Right kidney (tissue), 1 donor: ENCODE data around the gene RNF44.
"Not testable (repeated sequence)": the region's sequence is repeated elsewhere in the genome, so short reads cannot be mapped to it uniquely, and the experiment has no call there.

Source experiments
- DNase-seq: peaks from one replicate; pipeline ENCODE4 v3.0.0-alpha.2; 2016

The RNF44 gene

GRCh38 chr5:176521286-176521685, 15.9 kb downstream of the RNF44 start:
- no peak for DNase-seq

- no peak for DNase-seq
Observed at GRCh38 chr5:176519810-176520720, 17.1 kb downstream of the RNF44 start.

GRCh38 chr5:176517053-176517661, 20.0 kb downstream of the RNF44 start:
- DNase-seq, result no peak

- no peak for DNase-seq
Observed at GRCh38 chr5:176515396-176515795, 21.8 kb downstream of the RNF44 start.

GRCh38 chr5:176514244-176514950, 22.8 kb downstream of the RNF44 start:
- no peak for DNase-seq

- no peak for DNase-seq
Observed at GRCh38 chr5:176513788-176514187, 23.4 kb downstream of the RNF44 start.

GRCh38 chr5:176508603-176509002, 28.6 kb downstream of the RNF44 start:
- no peak for DNase-seq

GRCh38 chr5:176507911-176508310, 29.3 kb downstream of the RNF44 start:
- no peak for DNase-seq

GRCh38 chr5:176503496-176503895, 33.7 kb downstream of the RNF44 start:
- DNase-seq, result no peak

- DNase-seq, result no peak
Observed at GRCh38 chr5:176501333-176501732, 35.9 kb downstream of the RNF44 start.

- DNase-seq, result no peak
Observed at GRCh38 chr5:176500511-176500910, 36.7 kb downstream of the RNF44 start.

- DNase-seq, result no peak
Observed at GRCh38 chr5:176499273-176499672, 37.9 kb downstream of the RNF44 start.

- DNase-seq, result no peak
Observed at GRCh38 chr5:176497852-176498251, 39.4 kb downstream of the RNF44 start.

GRCh38 chr5:176492431-176492830, 44.8 kb downstream of the RNF44 start:
- no peak for DNase-seq

- no peak for DNase-seq
Observed at GRCh38 chr5:176491901-176492300, 45.3 kb downstream of the RNF44 start.

- no peak for DNase-seq
Observed at GRCh38 chr5:176491101-176491502, 46.1 kb downstream of the RNF44 start.

GRCh38 chr5:176490301-176490700, 46.9 kb downstream of the RNF44 start:
- no peak for DNase-seq

- no peak for DNase-seq
Observed at GRCh38 chr5:176489077-176489476, 48.1 kb downstream of the RNF44 start.

GRCh38 chr5:176487160-176487559, 50.0 kb downstream of the RNF44 start:
- DNase-seq, result not testable (repeated sequence)

GRCh38 chr5:176486189-176486757, 50.9 kb downstream of the RNF44 start:
- DNase-seq, result no peak

- no peak for DNase-seq
Observed at GRCh38 chr5:176485176-176485575, 52.0 kb downstream of the RNF44 start.

GRCh38 chr5:176481711-176482110, 55.5 kb downstream of the RNF44 start:
- no peak for DNase-seq
